ENCODE measurements around the gene SURF1. TPM values are rescaled to one million over a fixed set of nuclear protein-coding genes. Genes with fewer than 3 reads are reported as not detected.

The SURF1 gene
- total and polyA plus RNA-seq, 10 of the 15 experiments (the other 5 are each of a cell fraction or from before 2014, with no cell fraction given), result 17.9 to 46.4 (median 29.6) TPM

DNA sequence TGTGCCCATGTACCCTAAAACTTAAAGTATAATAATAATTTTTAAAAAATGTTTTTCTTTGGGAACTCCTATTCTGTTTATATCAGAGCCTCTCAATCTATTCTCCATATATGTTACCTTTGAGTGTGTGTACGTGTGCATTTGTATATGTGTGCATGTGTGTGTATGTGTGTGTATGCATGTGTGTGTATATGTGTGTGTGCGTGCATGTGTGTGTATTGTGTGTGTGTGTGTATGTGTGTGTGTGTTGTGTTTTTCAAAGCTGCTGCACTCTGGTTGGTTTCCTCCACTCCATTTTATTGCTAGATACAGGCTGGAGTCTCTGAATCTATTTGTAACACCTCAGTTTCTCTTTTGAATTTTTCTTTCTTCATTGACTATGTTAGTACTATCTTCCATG is 40.3 kb downstream of the SURF1 start:
- SMC1A ChIA-PET (ENCODE audit: uncharacterized antibody, unreplicated experiment), result no interaction called here
- CTCF ChIA-PET, result no interaction called here
- POLR2A ChIA-PET, result no interaction called here
- DNase-seq (ENCODE audit: low read depth, low spot score), result no peak
- intact Hi-C loops (cut with micrococcal nuclease; ENCODE audit: unreplicated experiment) (no loop called here), in situ Hi-C loops (cut with MboI) (no loop called here)
- no peak for ATAC-seq
- TF ChIP-seq, protein P1, sequence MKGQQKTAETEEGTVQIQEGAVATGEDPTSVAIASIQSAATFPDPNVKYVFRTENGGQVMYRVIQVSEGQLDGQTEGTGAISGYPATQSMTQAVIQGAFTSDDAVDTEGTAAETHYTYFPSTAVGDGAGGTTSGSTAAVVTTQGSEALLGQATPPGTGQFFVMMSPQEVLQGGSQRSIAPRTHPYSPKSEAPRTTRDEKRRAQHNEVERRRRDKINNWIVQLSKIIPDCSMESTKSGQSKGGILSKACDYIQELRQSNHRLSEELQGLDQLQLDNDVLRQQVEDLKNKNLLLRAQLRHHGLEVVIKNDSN (IDR thresholded peaks at IDR 0.05; ENCODE audit: borderline replicate concordance, extremely low read length, insufficient read depth, low read depth, low read length), result no peak
- TF ChIP-seq ZNF274 (IDR thresholded peaks at IDR 0.05; ENCODE audit: insufficient read depth, insufficient read length) (no peak), NFIC (IDR thresholded peaks at IDR 0.05; ENCODE audit: low read depth, low read length) (no peak)
- Histone ChIP-seq H3K27me3 (replicated peaks in 1 of 2; ENCODE audit: control insufficient read depth in 2 of 2, insufficient read depth in 2 of 2, low read length in 1 of 2) (no peaks in the 10 kb centered on the region), H3K4me1 (ENCODE audit: control insufficient read depth, insufficient read depth, low read length) (no peaks in the 10 kb centered on the region), H3K4me3 (no peak overlapping the region), H3K4me2 (ENCODE audit: control insufficient read depth, insufficient read depth) (no peak overlapping the region), H3K27ac (ENCODE audit: control insufficient read depth, insufficient read depth) (no peak overlapping the region), H3K36me3 (ENCODE audit: control insufficient read depth in 2 of 2, insufficient read depth in 2 of 2, low read length in 1 of 2) (no peaks in the 10 kb centered on the region), H3K9me3 (replicated peaks; ENCODE audit: control insufficient read depth, insufficient read depth, low read length) (no peaks in the 10 kb centered on the region), H2AFZ (ENCODE audit: control insufficient read depth, low read depth, low read length) (no peak overlapping the region), H3K9ac (ENCODE audit: control insufficient read depth, insufficient read depth, low read length) (no peak overlapping the region), H4K20me1 (ENCODE audit: control insufficient read depth, insufficient read depth) (no peaks in the 10 kb centered on the region), H3K79me2 (ENCODE audit: control insufficient read depth, insufficient read depth, low read length) (no peaks in the 10 kb centered on the region)
- whole genome bisulfite sequencing (ENCODE audit: insufficient coverage, insufficient replicate concordance, low lambda C conversion rate, missing lambda C conversion rate), result 13% methylated on average over 2 of the region's 2 CpGs
- no TSS peak for BruUV-seq (replicated peaks)
- no peak for FAIRE-seq
- RAD21 ChIA-PET (ENCODE audit: unreplicated experiment), result no interaction called here

DNA sequence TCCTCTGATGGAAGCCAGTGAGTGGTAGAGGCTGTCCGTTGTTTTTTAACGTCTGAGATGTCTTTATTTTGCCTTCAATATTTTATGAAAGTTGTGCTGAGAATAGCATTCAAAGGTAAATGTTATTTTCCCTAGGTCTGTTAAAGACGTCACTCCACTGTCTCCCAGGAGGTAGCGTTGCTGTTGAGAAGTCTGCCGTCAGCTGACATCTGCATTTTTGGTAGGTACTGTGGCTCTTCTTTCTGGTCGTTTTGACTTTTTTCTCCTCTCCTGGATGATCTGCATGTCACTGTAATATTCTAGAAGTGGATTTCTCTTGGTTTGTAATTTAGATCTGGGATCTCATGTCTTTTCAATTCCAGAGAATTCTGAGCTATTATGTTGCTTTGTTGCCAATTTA is 46.7 kb downstream of the SURF1 start:
- no peaks in the 10 kb centered on the region; the same call in 2 of the 3 replicates for H3K9me3 ChIP-seq (replicated peaks; ENCODE audit: control insufficient read depth, insufficient read depth, low read length)
- no peak overlapping the region for H3K4me2 ChIP-seq (ENCODE audit: control insufficient read depth, insufficient read depth)
- no peaks in the 10 kb centered on the region for H3K36me3 ChIP-seq (ENCODE audit: control insufficient read depth in 2 of 2, insufficient read depth in 2 of 2, low read length in 1 of 2)
- intact Hi-C loops (cut with micrococcal nuclease; ENCODE audit: unreplicated experiment) (no loop called here), in situ Hi-C loops (cut with MboI) (no loop called here)
- H3K79me2 ChIP-seq (ENCODE audit: control insufficient read depth, insufficient read depth, low read length), result no peaks in the 10 kb centered on the region
- BruUV-seq (replicated peaks), result no TSS peak
- H3K27ac ChIP-seq (ENCODE audit: control insufficient read depth, insufficient read depth), result no peak overlapping the region
- 40% methylated on average over 6 of the region's 6 CpGs for WGBS (ENCODE audit: insufficient coverage, insufficient replicate concordance, low lambda C conversion rate, missing lambda C conversion rate)
- CTCF ChIA-PET, result no interaction called here
- H3K4me3 ChIP-seq, result no peak overlapping the region
- H2AFZ ChIP-seq (ENCODE audit: control insufficient read depth, low read depth, low read length), result no peak overlapping the region
- no peak overlapping the region for H3K9ac ChIP-seq (ENCODE audit: control insufficient read depth, insufficient read depth, low read length)
- SMC1A ChIA-PET (ENCODE audit: uncharacterized antibody, unreplicated experiment), result no interaction called here
- no peaks in the 10 kb centered on the region for H4K20me1 ChIP-seq (ENCODE audit: control insufficient read depth, insufficient read depth)
- no peaks in the 10 kb centered on the region for H3K27me3 ChIP-seq (replicated peaks in 1 of 2; ENCODE audit: control insufficient read depth in 2 of 2, insufficient read depth in 2 of 2, low read length in 1 of 2)
- RAD21 ChIA-PET (ENCODE audit: unreplicated experiment), result no interaction called here
- H3K4me1 ChIP-seq (ENCODE audit: control insufficient read depth, insufficient read depth, low read length), result no peaks in the 10 kb centered on the region
- DNase-seq (ENCODE audit: low read depth, low spot score), result no peak
- TF ChIP-seq JUND (IDR thresholded peaks at IDR 0.05; ENCODE audit: low read depth, low read length), result no peak
- ATAC-seq, result no peak
- FAIRE-seq, result no peak
- POLR2A ChIA-PET, result no interaction called here
